H9 (cell line): ENCODE results near the gene ARMC2. TPM values are rescaled to one million over a fixed set of nuclear protein-coding genes. Genes with fewer than 3 reads are reported as not detected.

Experiments
- DNase-seq: peaks from one replicate; pipeline ENCODE4 v3.0.0-alpha.2; 2017
- H2AFZ ChIP-seq: one replicate; pipeline ENCODE4 v1.6.1; 2013; ENCODE audit warnings: mild to moderate bottlenecking, low read length, control low read depth, moderate library complexity
- H2AK5ac ChIP-seq: 2 replicates; pipeline ENCODE4 v1.6.1; 2013; ENCODE audit warnings: low read length, control low read depth, mixed read lengths; ENCODE audit not compliant: insufficient read length
- H2BK120ac ChIP-seq: one replicate; pipeline ENCODE4 v1.6.1; 2013; ENCODE audit warnings: low read depth, mild to moderate bottlenecking, low read length, control low read depth, inconsistent platforms; ENCODE audit not compliant: poor library complexity, severe bottlenecking
- H2BK12ac ChIP-seq: 2 replicates; pipeline ENCODE4 v1.6.1; 2013; ENCODE audit warnings: low read length, control low read depth, mixed read lengths, low read depth; ENCODE audit not compliant: insufficient read length
- H2BK15ac ChIP-seq: 2 replicates; pipeline ENCODE4 v1.6.1; 2013; ENCODE audit warnings: low read depth, low read length, control low read depth
- H2BK20ac ChIP-seq: one replicate; pipeline ENCODE4 v1.6.1; 2013; ENCODE audit warnings: low read depth, mild to moderate bottlenecking, low read length, control low read depth, inconsistent platforms; ENCODE audit not compliant: poor library complexity, severe bottlenecking
- H2BK5ac ChIP-seq: 2 replicates; pipeline ENCODE4 v1.6.1; 2013; ENCODE audit warnings: low read length, control low read depth, mixed read lengths; ENCODE audit not compliant: insufficient read length
- H3K14ac ChIP-seq: 2 replicates; pipeline ENCODE4 v1.6.1; 2013; ENCODE audit warnings: low read length, control low read depth; ENCODE audit not compliant: insufficient read depth
- H3K18ac ChIP-seq: 2 replicates; pipeline ENCODE4 v1.6.1; 2013; ENCODE audit warnings: low read depth, mild to moderate bottlenecking, mixed read lengths, low read length, control low read depth; ENCODE audit not compliant: insufficient read length
- H3K23ac ChIP-seq: 2 replicates; pipeline ENCODE4 v1.6.1; 2013; ENCODE audit warnings: low read length, control low read depth, mixed read lengths, low read depth; ENCODE audit not compliant: insufficient read length
- H3K23me2 ChIP-seq: 2 replicates; pipeline ENCODE4 v1.6.1; 2013; ENCODE audit warnings: low read depth, mild to moderate bottlenecking, mixed read lengths, low read length, control low read depth; ENCODE audit not compliant: insufficient read length, poor library complexity, severe bottlenecking
- H3K27ac ChIP-seq: 2 replicates; pipeline ENCODE4 v1.5.1; 2013; ENCODE audit warnings: low read length, control low read depth, mixed read lengths, low read depth; ENCODE audit not compliant: insufficient read length
- H3K27me3 ChIP-seq: 2 replicates; pipeline ENCODE4 v1.6.1; 2013; ENCODE audit warnings: low read length, control low read depth, inconsistent platforms; ENCODE audit not compliant: insufficient read depth
- H3K4ac ChIP-seq: 2 replicates; pipeline ENCODE4 v1.6.1; 2013; ENCODE audit warnings: low read depth, mild to moderate bottlenecking, control low read depth, inconsistent platforms, low read length, moderate library complexity
- H3K4me1 ChIP-seq: 2 replicates; pipeline ENCODE4 v1.6.1; 2013; ENCODE audit warnings: low read length, control low read depth, inconsistent platforms; ENCODE audit not compliant: insufficient read depth
- H3K4me2 ChIP-seq: 2 replicates; pipeline ENCODE4 v1.6.1; 2013; ENCODE audit warnings: low read length, control low read depth, mixed read lengths; ENCODE audit not compliant: insufficient read length, insufficient read depth
- H3K56ac ChIP-seq: 2 replicates; pipeline ENCODE4 v1.6.1; 2013; ENCODE audit warnings: low read depth, mild to moderate bottlenecking, mixed read lengths, low read length, control low read depth; ENCODE audit not compliant: insufficient read length
- H3K79me1 ChIP-seq: 2 replicates; pipeline ENCODE4 v1.6.1; 2013; ENCODE audit warnings: low read depth, mild to moderate bottlenecking, moderate library complexity, low read length, control low read depth, inconsistent platforms; ENCODE audit not compliant: insufficient read depth, poor library complexity, severe bottlenecking
- H3K79me2 ChIP-seq: 2 replicates; pipeline ENCODE4 v1.6.1; 2013; ENCODE audit warnings: low read length, control low read depth, inconsistent platforms; ENCODE audit not compliant: insufficient read depth
- H3K9ac ChIP-seq: 2 replicates; pipeline ENCODE4 v1.6.1; 2013; ENCODE audit warnings: low read length, control low read depth, mixed read lengths; ENCODE audit not compliant: insufficient read length; ENCODE audit errors: extremely low read depth
- H3K9me3 ChIP-seq: one replicate; pipeline ENCODE4 v1.6.1; 2013; ENCODE audit warnings: low read depth, low read length, inconsistent platforms; ENCODE audit not compliant: control insufficient read depth
- H3T11ph ChIP-seq: one replicate; pipeline ENCODE4 v1.6.1; 2013; ENCODE audit warnings: mild to moderate bottlenecking, low read length, control low read depth, inconsistent platforms
- H4K20me1 ChIP-seq: one replicate; pipeline ENCODE4 v1.6.1; 2013; ENCODE audit not compliant: control insufficient read depth, insufficient read length, insufficient read depth
- H4K5ac ChIP-seq: 2 replicates; pipeline ENCODE4 v1.6.1; 2013; ENCODE audit warnings: low read depth, mild to moderate bottlenecking, mixed read lengths, low read length, control low read depth; ENCODE audit not compliant: insufficient read length
- H4K8ac ChIP-seq: replicated peaks from 2 replicates; pipeline ENCODE4 v1.6.1; 2013; ENCODE audit warnings: low read length, control low read depth, mixed read lengths, low read depth; ENCODE audit not compliant: insufficient read length
- H4K91ac ChIP-seq: 2 replicates; pipeline ENCODE4 v1.6.1; 2013; ENCODE audit warnings: low read depth, mild to moderate bottlenecking, moderate library complexity, mixed read lengths, low read length, control low read depth; ENCODE audit not compliant: insufficient read length
- H3K27ac Mint-ChIP-seq, 3 experiments: 2 replicates in 2 of 3; 3 replicates in 1 of 3; pipeline ENCODE4 v1.8.0; 2020 to 2021; ENCODE audit warnings: mixed read lengths in 3 of 3, mild to moderate bottlenecking in 1 of 3, moderate library complexity in 1 of 3
- H3K27me3 Mint-ChIP-seq: 2 replicates; pipeline ENCODE4 v1.8.0; 2021; ENCODE audit warnings: low read depth, mild to moderate bottlenecking, moderate library complexity, mixed read lengths
- H3K36me3 Mint-ChIP-seq, 3 experiments: 2 replicates in 2 of 3; 3 replicates in 1 of 3; pipeline ENCODE4 v1.8.0; 2020 to 2021; ENCODE audit warnings: low read depth in 3 of 3, mixed read lengths in 3 of 3; ENCODE audit not compliant: insufficient read depth in 1 of 3
- H3K4me1 Mint-ChIP-seq, 2 experiments: 2 replicates each; pipeline ENCODE4 v1.8.0; 2020; ENCODE audit warnings: mixed read lengths in 2 of 2
- H3K4me3 Mint-ChIP-seq, 2 experiments: 2 replicates in 1 of 2; 3 replicates in 1 of 2; pipeline ENCODE4 v1.8.0; 2020 to 2021; ENCODE audit warnings: mild to moderate bottlenecking in 2 of 2, mixed read lengths in 2 of 2, moderate library complexity in 1 of 2
- H3K9me3 Mint-ChIP-seq, 2 experiments: 2 replicates in 1 of 2; 3 replicates in 1 of 2; pipeline ENCODE4 v1.8.0; 2020; ENCODE audit warnings: mild to moderate bottlenecking in 2 of 2, mixed read lengths in 2 of 2, moderate library complexity in 1 of 2
- CTCF ChIP-seq: fragments of 200-600 bp; sonication (generic); conservative IDR thresholded peaks from 3 replicates; pipeline ENCODE4 v1.8.0; 2021; ENCODE audit warnings: antibody characterized with exemption, mild to moderate bottlenecking
- WGBS: extraction: QIAGEN DNeasy Blood & Tissue Kit; methylation state at CpG from one replicate; pipeline ENCODE4 v1.1.7; 2013; ENCODE audit warnings: missing lambda C conversion rate, low lambda C conversion rate, mixed read lengths; ENCODE audit not compliant: insufficient read length; ENCODE audit errors: extremely low coverage; 5-methylcytosine and 5-hydroxymethylcytosine counted together
- total RNA-seq: library from RNA; stranded (reverse); gene quantifications from 2 replicates; pipeline ENCODE4 v1.2.1, GENCODE V29; 2021

ARMC2 gene
- total RNA-seq, 1 experiment from 2014 or later = 2.8 TPM

GRCh38 chr6:108870357-108870756 is 22.1 kb downstream of the ARMC2 start:
- H3K27me3 Mint-ChIP-seq = no peaks in the 10 kb centered on the region
- no peak overlapping the region for H3K23ac ChIP-seq
- H3K14ac ChIP-seq = no peak overlapping the region
- no peak overlapping the region for H3K4me2 ChIP-seq
- H3K4me1 ChIP-seq = no peaks in the 10 kb centered on the region
- TF ChIP-seq CTCF = no peak
- H3K56ac ChIP-seq = no peak overlapping the region
- H3K4me1 Mint-ChIP-seq = peaks cover 25 to 39% of the 10 kb centered on the region in 2 experiments
- no peaks in the 10 kb centered on the region for H3K79me1 ChIP-seq
- H2BK15ac ChIP-seq = no peak overlapping the region
- no peak overlapping the region for H2AFZ ChIP-seq
- H3T11ph ChIP-seq = no peak overlapping the region
- H2BK20ac ChIP-seq = no peak overlapping the region
- H2BK12ac ChIP-seq = no peak overlapping the region
- no peaks in the 10 kb centered on the region for H3K9me3 ChIP-seq
- no peak overlapping the region for H2BK5ac ChIP-seq
- no peak overlapping the region for H4K91ac ChIP-seq
- H3K9me3 Mint-ChIP-seq = no peaks in the 10 kb centered on the region; a peak in 1 of 5 replicates
- no peak overlapping the region for H3K4ac ChIP-seq
- no peak overlapping the region for H3K18ac ChIP-seq
- H3K27ac ChIP-seq = no peak overlapping the region
- no peak overlapping the region for H4K8ac ChIP-seq
- H3K23me2 ChIP-seq = no peaks in the 10 kb centered on the region
- no peak overlapping the region for H3K4me3 Mint-ChIP-seq
- H3K9ac ChIP-seq = no peak overlapping the region
- H4K5ac ChIP-seq = no peak overlapping the region
- no peaks in the 10 kb centered on the region for H4K20me1 ChIP-seq
- H3K27me3 ChIP-seq = no peaks in the 10 kb centered on the region
- no peak for DNase-seq
- no peaks in the 10 kb centered on the region for H3K79me2 ChIP-seq
- WGBS = no CpG with 5 or more reads among the region's 2 CpGs
- H2AK5ac ChIP-seq = no peak overlapping the region
- no peak overlapping the region for H2BK120ac ChIP-seq
- no peaks in the 10 kb centered on the region; a peak in 1 of 7 replicates for H3K36me3 Mint-ChIP-seq
- peak overlapping the region in 1 of 3 experiments; percentile 13; a peak in 1 of 7 replicates for H3K27ac Mint-ChIP-seq
